Stimulated activated CD8-positive, alpha-beta memory T cell treated with anti-CD3 and anti-CD28 coated beads, Interleukin-2, amount 100 ng/mL, for 1 hour (primary cell): ENCODE data around the gene PINLYP.
"Not testable (repeated sequence)": the region's sequence is repeated elsewhere in the genome, so short reads cannot be mapped to it uniquely, and the experiment has no call there.

Experiments used
- DNase-seq, 2 donors: peaks; one replicate each; pipeline ENCODE4 v3.0.0-alpha.2; 2020; ENCODE audit warnings: low read depth in 2 of 2

The PINLYP gene

GRCh38 chr19:43575156-43575950 lies at the start of gene PINLYP, which contains the start of gene XRCC1:
Gene PINLYP (plus strand): TSS chr19:43575801. CDS start chr19:43577192, 1,391 bp downstream.
Gene XRCC1 (minus strand): TSS chr19:43575527. CDS start chr19:43575458, 69 bp downstream.
- DNase-seq: peak; percentile 89 to 94

GRCh38 chr19:43525836-43526771 lies 49.5 kb upstream of the PINLYP start:
- no peak for DNase-seq

GRCh38 chr19:43526884-43527859 lies 48.4 kb upstream of the PINLYP start, which contains the start of gene ETHE1:
Gene ETHE1 (minus strand): TSS chr19:43527201. CDS start chr19:43527177, 24 bp downstream.
- DNase-seq: peak; percentile 34 to 55

GRCh38 chr19:43527860-43528622 lies 47.6 kb upstream of the PINLYP start:
- DNase-seq: no peak

GRCh38 chr19:43532571-43532961 lies 43.0 kb upstream of the PINLYP start:
- DNase-seq: no peak

- peak; percentile 54 to 74 for DNase-seq
Observed at GRCh38 chr19:43532962-43533545, 42.5 kb upstream of the PINLYP start, which contains the start of gene ZNF575. Gene ZNF575 (plus strand): TSS chr19:43533188. CDS start chr19:43534423, 1,235 bp downstream.

GRCh38 chr19:43533546-43534304 lies 41.9 kb upstream of the PINLYP start:
- DNase-seq: peak; percentile 79 to 89

- no peak for DNase-seq
Observed at GRCh38 chr19:43534305-43534815, 41.2 kb upstream of the PINLYP start.

- DNase-seq: no peak
Observed at GRCh38 chr19:43534816-43535761, 40.5 kb upstream of the PINLYP start.

- DNase-seq: no peak
Observed at GRCh38 chr19:43538922-43539321, 36.7 kb upstream of the PINLYP start.

GRCh38 chr19:43540381-43540780 lies 35.2 kb upstream of the PINLYP start:
- no peak for DNase-seq

GRCh38 chr19:43541920-43542650 lies 33.5 kb upstream of the PINLYP start:
- no peak for DNase-seq

- DNase-seq: no peak
Observed at GRCh38 chr19:43544077-43544476, 31.5 kb upstream of the PINLYP start.

GRCh38 chr19:43545276-43545675 lies 30.3 kb upstream of the PINLYP start:
- DNase-seq: no peak

- DNase-seq: no peak
Observed at GRCh38 chr19:43545981-43546380, 29.6 kb upstream of the PINLYP start.

GRCh38 chr19:43546581-43546980 lies 29.0 kb upstream of the PINLYP start:
- no peak for DNase-seq

- not testable (repeated sequence) for DNase-seq
Observed at GRCh38 chr19:43547926-43548325, 27.7 kb upstream of the PINLYP start.
